WTC11 (cell line): ENCODE data around the gene RRAGD. TPM values are rescaled to one million over a fixed set of nuclear protein-coding genes. Genes with fewer than 3 reads are reported as not detected.

Experiments used
- ATAC-seq: fragments of 200-7000 bp; cut with Tn5 transposase; 2 replicates; pipeline ENCODE4 v1.10.0; 2021; ENCODE audit warnings: mild to moderate bottlenecking, moderate library complexity
- Bru-seq: library from RNA; stranded (reverse); fragments of 400-500 nt; gene quantifications from one replicate; lab custom pipeline; 2021; lab: Mats Ljungman, UMichigan
- CTCF ChIA-PET: fragments of 300-600 bp; sonication (Branson Sonifier 250); formaldehyde crosslinking; loops from one replicate; lab custom pipeline; 2021; ENCODE audit warnings: antibody characterized with exemption; lab: Charles Lee
- POLR2A ChIA-PET: fragments of 350-600 bp; sonication (Branson Sonifier 250); formaldehyde crosslinking; loops from one replicate; lab custom pipeline; 2021; ENCODE audit warnings: antibody characterized with exemption; lab: Charles Lee
- DNase-seq: peaks from one replicate; pipeline ENCODE4 v3.0.0; 2021; ENCODE audit warnings: low spot score
- H3K27ac Mint-ChIP-seq: 2 replicates; pipeline ENCODE4 v1.8.0; 2021; ENCODE audit warnings: mixed read lengths
- H3K27me3 Mint-ChIP-seq: 2 replicates; pipeline ENCODE4 v1.8.0; 2021; ENCODE audit warnings: low read depth, mild to moderate bottlenecking, moderate library complexity, mixed read lengths
- H3K36me3 Mint-ChIP-seq: 2 replicates; pipeline ENCODE4 v1.8.0; 2021; ENCODE audit warnings: mixed read lengths
- H3K4me1 Mint-ChIP-seq: 2 replicates; pipeline ENCODE4 v1.8.0; 2022; ENCODE audit warnings: mixed read lengths
- H3K4me3 Mint-ChIP-seq: 2 replicates; pipeline ENCODE4 v1.8.0; 2021; ENCODE audit warnings: mild to moderate bottlenecking, moderate library complexity, mixed read lengths
- H3K9me3 Mint-ChIP-seq: 2 replicates; pipeline ENCODE4 v1.8.0; 2021; ENCODE audit warnings: mixed read lengths
- FOXJ3 ChIP-seq: sonication (generic); formaldehyde crosslinking; IDR thresholded peaks from 2 replicates; pipeline ENCODE4 v1.9.0; 2021; ENCODE audit warnings: missing genetic modification reagents, mild to moderate bottlenecking, borderline replicate concordance
- FOXK1 ChIP-seq: sonication (generic); formaldehyde crosslinking; IDR thresholded peaks from 2 replicates; pipeline ENCODE4 v1.8.0; 2022; ENCODE audit warnings: mild to moderate bottlenecking, moderate library complexity, missing genetic modification reagents
- GABPB1 ChIP-seq: sonication (generic); formaldehyde crosslinking; IDR thresholded peaks from 2 replicates; pipeline ENCODE4 v1.8.1; 2023; ENCODE audit warnings: mild to moderate bottlenecking, missing genetic modification reagents
- GRHL2 ChIP-seq: fragments of 250-450 bp; sonication (Bioruptor Pico); IDR thresholded peaks from 2 replicates; pipeline ENCODE4 v1.8.0; 2022; ENCODE audit warnings: mild to moderate bottlenecking, moderate library complexity; ENCODE audit not compliant: insufficient replicate concordance, severe bottlenecking
- IRF2 ChIP-seq: sonication (generic); formaldehyde crosslinking; IDR thresholded peaks from 2 replicates; pipeline ENCODE4 v1.8.0; 2022; ENCODE audit warnings: low read depth, missing genetic modification reagents, borderline replicate concordance
- KAT7 ChIP-seq: sonication (generic); formaldehyde crosslinking; IDR thresholded peaks from 2 replicates; pipeline ENCODE4 v1.8.1; 2023; ENCODE audit warnings: missing genetic modification reagents, mild to moderate bottlenecking, borderline replicate concordance
- MXD4 ChIP-seq: fragments of 250-450 bp; sonication (Bioruptor Pico); IDR thresholded peaks from 2 replicates; pipeline ENCODE4 v1.8.0; 2021; ENCODE audit warnings: mild to moderate bottlenecking, moderate library complexity, borderline replicate concordance
- RELA ChIP-seq: sonication (generic); formaldehyde crosslinking; IDR thresholded peaks from 2 replicates; pipeline ENCODE4 v1.8.1; 2022; ENCODE audit warnings: missing genetic modification reagents, mild to moderate bottlenecking, borderline replicate concordance
- SOX15 ChIP-seq: fragments of 250-450 bp; sonication (Bioruptor Pico); IDR thresholded peaks from 2 replicates; pipeline ENCODE4 v1.9.0; 2021; ENCODE audit warnings: mild to moderate bottlenecking
- SP1 ChIP-seq: sonication (generic); formaldehyde crosslinking; conservative IDR thresholded peaks from 2 replicates; pipeline ENCODE4 v1.8.1; 2022; ENCODE audit warnings: missing genetic modification reagents
- ZNF232 ChIP-seq: sonication (generic); formaldehyde crosslinking; IDR thresholded peaks from 2 replicates; pipeline ENCODE4 v1.8.0; 2022; ENCODE audit warnings: mild to moderate bottlenecking, missing genetic modification reagents
- ZNF396 ChIP-seq: fragments of 250-450 bp; sonication (Bioruptor Pico); IDR thresholded peaks from 2 replicates; pipeline ENCODE4 v1.8.0; 2021; ENCODE audit warnings: mild to moderate bottlenecking, moderate library complexity, borderline replicate concordance
- ZNF416 ChIP-seq: fragments of 250-450 bp; sonication (Bioruptor Pico); IDR thresholded peaks from 2 replicates; pipeline ENCODE4 v1.9.0; 2021; ENCODE audit warnings: mild to moderate bottlenecking, inconsistent platforms
- long read RNA-seq, 3 experiments: library from RNA in 1 of 3; library from capped mRNA in 1 of 3; library from polyadenylated mRNA in 1 of 3; unstranded in 2 of 3; stranded (forward) in 1 of 3; transcript quantifications; one replicate each; pipeline ENCODE4 v2.0.0, GENCODE V29; 2021
- total RNA-seq: library from RNA; stranded (reverse); gene quantifications from 3 replicates; pipeline ENCODE4 v1.2.3, GENCODE V29; 2021
- TF ChIP-seq, protein P1 (sequence below): fragments of 250-450 bp; sonication (Bioruptor Pico); IDR thresholded peaks from 2 replicates; pipeline ENCODE4 v1.9.0; 2021; ENCODE audit warnings: mild to moderate bottlenecking
- TF ChIP-seq, protein P2 (sequence below): sonication (generic); formaldehyde crosslinking; IDR thresholded peaks from 2 replicates; pipeline ENCODE4 v1.8.0; 2023; ENCODE audit warnings: mild to moderate bottlenecking, missing genetic modification reagents
- TF ChIP-seq, protein P3 (sequence below): sonication (generic); formaldehyde crosslinking; IDR thresholded peaks from 2 replicates; pipeline ENCODE4 v1.8.0; 2022; ENCODE audit warnings: mild to moderate bottlenecking, missing genetic modification reagents
- TF ChIP-seq, protein P4 (sequence below): sonication (generic); formaldehyde crosslinking; conservative IDR thresholded peaks from 2 replicates; pipeline ENCODE4 v1.8.1; 2022; ENCODE audit warnings: mild to moderate bottlenecking, missing genetic modification reagents
- TF ChIP-seq, protein P5 (sequence below): fragments of 250-450 bp; sonication (Bioruptor Pico); IDR thresholded peaks from 2 replicates; pipeline ENCODE4 v1.9.0; 2021; ENCODE audit warnings: mild to moderate bottlenecking, borderline replicate concordance
- TF ChIP-seq, protein P6 (sequence below): sonication (generic); formaldehyde crosslinking; IDR thresholded peaks from 2 replicates; pipeline ENCODE4 v1.8.1; 2022; ENCODE audit warnings: missing genetic modification reagents, borderline replicate concordance
- TF ChIP-seq, protein P7 (sequence below): sonication (generic); formaldehyde crosslinking; IDR thresholded peaks from 2 replicates; pipeline ENCODE4 v1.8.1; 2023; ENCODE audit warnings: mild to moderate bottlenecking, missing genetic modification reagents

The RRAGD gene, protein sequence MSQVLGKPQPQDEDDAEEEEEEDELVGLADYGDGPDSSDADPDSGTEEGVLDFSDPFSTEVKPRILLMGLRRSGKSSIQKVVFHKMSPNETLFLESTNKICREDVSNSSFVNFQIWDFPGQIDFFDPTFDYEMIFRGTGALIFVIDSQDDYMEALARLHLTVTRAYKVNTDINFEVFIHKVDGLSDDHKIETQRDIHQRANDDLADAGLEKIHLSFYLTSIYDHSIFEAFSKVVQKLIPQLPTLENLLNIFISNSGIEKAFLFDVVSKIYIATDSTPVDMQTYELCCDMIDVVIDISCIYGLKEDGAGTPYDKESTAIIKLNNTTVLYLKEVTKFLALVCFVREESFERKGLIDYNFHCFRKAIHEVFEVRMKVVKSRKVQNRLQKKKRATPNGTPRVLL
- total RNA-seq: 14.1 to 25.4 TPM (median 18.0 TPM) in 3 replicates
- percentile 59 among the genes with signal in this experiment for Bru-seq, nascent RNA
- long read RNA-seq, experiment 1, full-length matches to known transcripts: 75 of 106 reads
- long read RNA-seq, experiment 1, partial matches to known transcripts: 3 of 106 reads
- long read RNA-seq, experiment 1, other reads (novel, unspliced or antisense): 28 of 106 reads
- long read RNA-seq, experiment 2, full-length matches to known transcripts: 16 of 33 reads
- long read RNA-seq, experiment 2, partial matches to known transcripts: 5 of 33 reads
- long read RNA-seq, experiment 2, other reads (novel, unspliced or antisense): 12 of 33 reads
- long read RNA-seq, experiment 3, full-length matches to known transcripts: 5 of 9 reads
- long read RNA-seq, experiment 3, partial matches to known transcripts: 0 of 9 reads
- long read RNA-seq, experiment 3, other reads (novel, unspliced or antisense): 4 of 9 reads

DNA sequence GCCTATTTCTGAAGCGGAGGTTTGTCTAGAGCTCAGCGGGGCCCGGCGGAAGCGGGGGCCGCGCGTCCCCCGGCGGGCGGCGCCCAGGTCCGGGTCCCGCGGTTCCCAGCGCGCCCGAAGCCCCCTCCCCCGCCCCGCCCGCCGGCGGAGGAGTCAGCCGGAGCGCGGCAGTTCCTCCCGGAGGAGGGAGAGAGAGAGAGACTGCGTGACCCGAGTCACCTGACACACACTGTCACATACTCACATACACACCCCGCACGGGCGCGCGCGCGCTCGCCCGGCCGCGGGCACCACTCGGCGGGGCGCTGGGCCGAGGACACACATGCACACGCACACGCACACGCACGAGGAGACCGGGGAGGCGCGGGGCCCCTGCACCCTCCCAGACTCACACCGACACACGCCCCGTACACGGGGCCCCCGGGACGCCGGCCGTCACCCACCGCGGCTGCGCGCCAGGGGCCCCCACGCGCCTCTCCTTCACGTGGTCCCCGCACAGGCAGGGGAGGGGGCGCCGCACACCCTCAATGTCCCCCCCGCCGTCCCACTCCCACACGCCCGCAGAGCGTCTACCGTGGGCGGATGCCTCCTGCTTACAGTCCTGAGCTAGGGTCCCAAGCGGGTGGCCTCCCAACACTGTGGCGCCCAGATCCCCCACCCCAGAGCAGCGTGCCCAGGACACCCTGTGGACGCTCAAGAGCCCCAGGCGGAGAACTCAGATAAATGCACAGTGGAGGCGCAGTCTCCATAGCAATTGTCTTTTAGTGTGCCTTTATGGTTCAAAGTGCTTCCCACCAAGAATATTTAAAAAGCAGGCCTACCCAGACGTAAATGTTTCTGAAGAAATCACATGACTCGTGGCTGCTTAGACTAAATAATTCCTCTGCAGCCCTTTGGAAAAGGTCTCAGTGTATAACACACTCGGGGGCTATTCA, at the start of gene RRAGD:
TSS of gene RRAGD (minus strand) at position 203 of the 935 bp plus-strand sequence. CDS start 280 bp downstream, outside the sequence.
- ChIA-PET POLR2A (interaction anchor here (1.6 kb wide), 2 partner anchors 40 to 193 kb away, joined by 3 to 4 read pairs; no protein-coding TSS in a partner anchor), CTCF (interaction anchor here (0.8 to 4.3 kb wide), 7 partner anchors 10 to 124 kb away, joined by 3 to 34 read pairs (median 6); no protein-coding TSS in a partner anchor)
- DNase-seq (peak; percentile 50), ATAC-seq (peak; percentile 38)
- peaks cover 36% of the 10 kb centered on the region for H3K27me3 Mint-ChIP-seq
- no peak within 1 kb of the TSS for H3K27ac Mint-ChIP-seq
- peak within 1 kb of the TSS; percentile 86 for H3K4me3 Mint-ChIP-seq
- H3K4me1 Mint-ChIP-seq: peaks cover 35% of the 10 kb centered on the region
- no peaks in the 10 kb centered on the region for H3K36me3 Mint-ChIP-seq
- H3K9me3 Mint-ChIP-seq: no peaks in the 10 kb centered on the region
- TF ChIP-seq, protein P1, sequence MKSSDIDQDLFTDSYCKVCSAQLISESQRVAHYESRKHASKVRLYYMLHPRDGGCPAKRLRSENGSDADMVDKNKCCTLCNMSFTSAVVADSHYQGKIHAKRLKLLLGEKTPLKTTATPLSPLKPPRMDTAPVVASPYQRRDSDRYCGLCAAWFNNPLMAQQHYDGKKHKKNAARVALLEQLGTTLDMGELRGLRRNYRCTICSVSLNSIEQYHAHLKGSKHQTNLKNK (CRISPR knock-in tag): no peak
- TF ChIP-seq GABPB1 (CRISPR knock-in tag) (no peak), GRHL2 (CRISPR knock-in tag) (no peak), SOX15 (CRISPR knock-in tag) (no peak), ZNF416 (CRISPR knock-in tag) (peak; percentile 12; the same call in 1 of the 2 replicates), ZNF232 (CRISPR knock-in tag) (0 out of 2 replicates have a peak, but pooled peaks have one; percentile 14), FOXJ3 (CRISPR knock-in tag) (no peak), RELA (CRISPR knock-in tag) (no peak), KAT7 (CRISPR knock-in tag) (no peak), ZNF396 (CRISPR knock-in tag) (no peak), MXD4 (CRISPR knock-in tag) (no peak), FOXK1 (CRISPR knock-in tag) (peak; percentile 11; the same call in 1 of the 2 replicates), IRF2 (no peak), SP1 (CRISPR knock-in tag) (no peak)
- TF ChIP-seq, protein P2, sequence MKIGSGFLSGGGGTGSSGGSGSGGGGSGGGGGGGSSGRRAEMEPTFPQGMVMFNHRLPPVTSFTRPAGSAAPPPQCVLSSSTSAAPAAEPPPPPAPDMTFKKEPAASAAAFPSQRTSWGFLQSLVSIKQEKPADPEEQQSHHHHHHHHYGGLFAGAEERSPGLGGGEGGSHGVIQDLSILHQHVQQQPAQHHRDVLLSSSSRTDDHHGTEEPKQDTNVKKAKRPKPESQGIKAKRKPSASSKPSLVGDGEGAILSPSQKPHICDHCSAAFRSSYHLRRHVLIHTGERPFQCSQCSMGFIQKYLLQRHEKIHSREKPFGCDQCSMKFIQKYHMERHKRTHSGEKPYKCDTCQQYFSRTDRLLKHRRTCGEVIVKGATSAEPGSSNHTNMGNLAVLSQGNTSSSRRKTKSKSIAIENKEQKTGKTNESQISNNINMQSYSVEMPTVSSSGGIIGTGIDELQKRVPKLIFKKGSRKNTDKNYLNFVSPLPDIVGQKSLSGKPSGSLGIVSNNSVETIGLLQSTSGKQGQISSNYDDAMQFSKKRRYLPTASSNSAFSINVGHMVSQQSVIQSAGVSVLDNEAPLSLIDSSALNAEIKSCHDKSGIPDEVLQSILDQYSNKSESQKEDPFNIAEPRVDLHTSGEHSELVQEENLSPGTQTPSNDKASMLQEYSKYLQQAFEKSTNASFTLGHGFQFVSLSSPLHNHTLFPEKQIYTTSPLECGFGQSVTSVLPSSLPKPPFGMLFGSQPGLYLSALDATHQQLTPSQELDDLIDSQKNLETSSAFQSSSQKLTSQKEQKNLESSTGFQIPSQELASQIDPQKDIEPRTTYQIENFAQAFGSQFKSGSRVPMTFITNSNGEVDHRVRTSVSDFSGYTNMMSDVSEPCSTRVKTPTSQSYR: no peak
- TF ChIP-seq, protein P3, sequence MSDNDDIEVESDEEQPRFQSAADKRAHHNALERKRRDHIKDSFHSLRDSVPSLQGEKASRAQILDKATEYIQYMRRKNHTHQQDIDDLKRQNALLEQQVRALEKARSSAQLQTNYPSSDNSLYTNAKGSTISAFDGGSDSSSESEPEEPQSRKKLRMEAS: peak; percentile 23; the same call in 1 of the 2 replicates
- TF ChIP-seq, protein P4, sequence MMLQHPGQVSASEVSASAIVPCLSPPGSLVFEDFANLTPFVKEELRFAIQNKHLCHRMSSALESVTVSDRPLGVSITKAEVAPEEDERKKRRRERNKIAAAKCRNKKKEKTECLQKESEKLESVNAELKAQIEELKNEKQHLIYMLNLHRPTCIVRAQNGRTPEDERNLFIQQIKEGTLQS (CRISPR knock-in tag): no peak
- TF ChIP-seq, protein P5, sequence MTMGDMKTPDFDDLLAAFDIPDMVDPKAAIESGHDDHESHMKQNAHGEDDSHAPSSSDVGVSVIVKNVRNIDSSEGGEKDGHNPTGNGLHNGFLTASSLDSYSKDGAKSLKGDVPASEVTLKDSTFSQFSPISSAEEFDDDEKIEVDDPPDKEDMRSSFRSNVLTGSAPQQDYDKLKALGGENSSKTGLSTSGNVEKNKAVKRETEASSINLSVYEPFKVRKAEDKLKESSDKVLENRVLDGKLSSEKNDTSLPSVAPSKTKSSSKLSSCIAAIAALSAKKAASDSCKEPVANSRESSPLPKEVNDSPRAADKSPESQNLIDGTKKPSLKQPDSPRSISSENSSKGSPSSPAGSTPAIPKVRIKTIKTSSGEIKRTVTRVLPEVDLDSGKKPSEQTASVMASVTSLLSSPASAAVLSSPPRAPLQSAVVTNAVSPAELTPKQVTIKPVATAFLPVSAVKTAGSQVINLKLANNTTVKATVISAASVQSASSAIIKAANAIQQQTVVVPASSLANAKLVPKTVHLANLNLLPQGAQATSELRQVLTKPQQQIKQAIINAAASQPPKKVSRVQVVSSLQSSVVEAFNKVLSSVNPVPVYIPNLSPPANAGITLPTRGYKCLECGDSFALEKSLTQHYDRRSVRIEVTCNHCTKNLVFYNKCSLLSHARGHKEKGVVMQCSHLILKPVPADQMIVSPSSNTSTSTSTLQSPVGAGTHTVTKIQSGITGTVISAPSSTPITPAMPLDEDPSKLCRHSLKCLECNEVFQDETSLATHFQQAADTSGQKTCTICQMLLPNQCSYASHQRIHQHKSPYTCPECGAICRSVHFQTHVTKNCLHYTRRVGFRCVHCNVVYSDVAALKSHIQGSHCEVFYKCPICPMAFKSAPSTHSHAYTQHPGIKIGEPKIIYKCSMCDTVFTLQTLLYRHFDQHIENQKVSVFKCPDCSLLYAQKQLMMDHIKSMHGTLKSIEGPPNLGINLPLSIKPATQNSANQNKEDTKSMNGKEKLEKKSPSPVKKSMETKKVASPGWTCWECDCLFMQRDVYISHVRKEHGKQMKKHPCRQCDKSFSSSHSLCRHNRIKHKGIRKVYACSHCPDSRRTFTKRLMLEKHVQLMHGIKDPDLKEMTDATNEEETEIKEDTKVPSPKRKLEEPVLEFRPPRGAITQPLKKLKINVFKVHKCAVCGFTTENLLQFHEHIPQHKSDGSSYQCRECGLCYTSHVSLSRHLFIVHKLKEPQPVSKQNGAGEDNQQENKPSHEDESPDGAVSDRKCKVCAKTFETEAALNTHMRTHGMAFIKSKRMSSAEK (CRISPR knock-in tag): no peak
- TF ChIP-seq, protein P6, sequence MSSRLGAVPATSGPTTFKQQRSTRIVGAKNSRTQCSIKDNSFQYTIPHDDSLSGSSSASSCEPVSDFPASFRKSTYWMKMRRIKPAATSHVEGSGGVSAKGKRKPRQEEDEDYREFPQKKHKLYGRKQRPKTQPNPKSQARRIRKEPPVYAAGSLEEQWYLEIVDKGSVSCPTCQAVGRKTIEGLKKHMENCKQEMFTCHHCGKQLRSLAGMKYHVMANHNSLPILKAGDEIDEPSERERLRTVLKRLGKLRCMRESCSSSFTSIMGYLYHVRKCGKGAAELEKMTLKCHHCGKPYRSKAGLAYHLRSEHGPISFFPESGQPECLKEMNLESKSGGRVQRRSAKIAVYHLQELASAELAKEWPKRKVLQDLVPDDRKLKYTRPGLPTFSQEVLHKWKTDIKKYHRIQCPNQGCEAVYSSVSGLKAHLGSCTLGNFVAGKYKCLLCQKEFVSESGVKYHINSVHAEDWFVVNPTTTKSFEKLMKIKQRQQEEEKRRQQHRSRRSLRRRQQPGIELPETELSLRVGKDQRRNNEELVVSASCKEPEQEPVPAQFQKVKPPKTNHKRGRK: no peak
- TF ChIP-seq, protein P7, sequence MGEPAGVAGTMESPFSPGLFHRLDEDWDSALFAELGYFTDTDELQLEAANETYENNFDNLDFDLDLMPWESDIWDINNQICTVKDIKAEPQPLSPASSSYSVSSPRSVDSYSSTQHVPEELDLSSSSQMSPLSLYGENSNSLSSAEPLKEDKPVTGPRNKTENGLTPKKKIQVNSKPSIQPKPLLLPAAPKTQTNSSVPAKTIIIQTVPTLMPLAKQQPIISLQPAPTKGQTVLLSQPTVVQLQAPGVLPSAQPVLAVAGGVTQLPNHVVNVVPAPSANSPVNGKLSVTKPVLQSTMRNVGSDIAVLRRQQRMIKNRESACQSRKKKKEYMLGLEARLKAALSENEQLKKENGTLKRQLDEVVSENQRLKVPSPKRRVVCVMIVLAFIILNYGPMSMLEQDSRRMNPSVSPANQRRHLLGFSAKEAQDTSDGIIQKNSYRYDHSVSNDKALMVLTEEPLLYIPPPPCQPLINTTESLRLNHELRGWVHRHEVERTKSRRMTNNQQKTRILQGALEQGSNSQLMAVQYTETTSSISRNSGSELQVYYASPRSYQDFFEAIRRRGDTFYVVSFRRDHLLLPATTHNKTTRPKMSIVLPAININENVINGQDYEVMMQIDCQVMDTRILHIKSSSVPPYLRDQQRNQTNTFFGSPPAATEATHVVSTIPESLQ: no peak
